GF-D8 (cell line): ENCODE measurements around the gene HOXA2.

Experiments used
- DNase-seq: peaks from one replicate; lab custom pipeline; 2025; lab: John Stamatoyannopoulos, UW

HOXA2 gene

DNA sequence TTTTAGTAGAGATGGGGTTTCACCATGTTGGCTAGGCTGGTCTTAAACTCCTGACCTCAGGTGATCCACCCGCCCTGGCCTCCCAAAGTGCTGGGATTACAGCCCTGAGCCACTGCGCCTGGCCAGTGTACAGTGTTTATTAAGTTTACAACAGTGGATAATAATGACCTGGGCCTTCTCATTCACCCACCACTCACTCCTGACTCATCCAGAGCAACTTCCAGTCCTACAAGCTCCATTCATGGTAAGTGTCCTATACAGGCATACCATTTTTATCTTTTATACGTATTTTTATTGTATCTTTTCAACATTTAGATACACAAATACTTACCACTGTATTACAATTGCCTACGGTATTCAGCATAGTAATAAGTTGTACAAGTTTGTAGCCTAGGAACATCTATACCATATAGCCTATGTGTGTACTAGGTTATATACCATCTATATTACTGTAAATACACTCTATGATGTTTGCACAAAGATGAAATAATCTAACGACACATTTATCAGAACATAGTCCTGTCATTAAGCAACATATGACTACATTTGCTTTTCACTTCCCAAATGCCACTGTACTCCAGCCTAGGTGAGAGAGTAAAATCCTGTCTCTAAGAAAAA, 23.8 kb downstream of the HOXA2 start:
- no peak for DNase-seq

DNA sequence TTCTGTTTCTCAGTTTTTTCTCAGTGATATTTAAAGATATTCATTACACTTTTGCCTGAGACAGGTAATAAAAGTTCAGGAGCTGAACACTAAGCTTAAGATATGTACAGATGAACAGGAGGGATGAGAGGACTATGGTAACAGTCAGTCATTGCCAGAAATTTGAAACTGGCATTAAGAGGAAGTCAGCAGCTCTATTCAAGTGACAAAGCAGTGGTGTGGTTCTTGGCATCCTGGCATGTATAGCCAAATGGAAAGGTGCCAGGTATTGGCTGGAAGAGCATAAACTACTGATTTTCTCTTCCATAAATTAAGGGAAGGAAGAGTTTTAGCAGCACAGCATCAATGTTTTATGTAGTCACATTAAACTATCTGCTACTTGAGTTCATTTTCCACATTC, 29.4 kb downstream of the HOXA2 start:
- DNase-seq, result no peak

GRCh38 chr7:27071622-27072390, 30.7 kb downstream of the HOXA2 start:
- peak; percentile 49 for DNase-seq

- no peak for DNase-seq
Measured at GRCh38 chr7:27068259-27068658, 34.2 kb downstream of the HOXA2 start.

DNA sequence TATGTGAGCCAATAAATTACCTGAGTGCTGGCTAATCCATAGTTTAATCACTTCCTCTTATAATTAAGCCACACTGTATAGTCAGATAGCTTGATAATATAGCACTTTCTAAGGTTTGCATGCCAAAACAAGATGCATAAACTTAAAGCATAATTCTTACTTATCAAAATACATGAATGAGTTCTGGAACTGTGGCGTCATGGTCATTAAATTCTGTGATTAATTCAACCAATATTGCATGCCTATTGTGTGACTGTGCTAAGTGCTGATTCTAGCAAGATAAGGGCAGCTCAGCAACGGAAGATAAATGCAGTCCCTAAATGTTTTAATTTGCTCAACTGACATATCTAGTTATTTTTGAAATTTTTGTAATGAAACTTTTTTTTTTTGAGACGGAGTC, 36.3 kb downstream of the HOXA2 start:
- no peak for DNase-seq

DNA sequence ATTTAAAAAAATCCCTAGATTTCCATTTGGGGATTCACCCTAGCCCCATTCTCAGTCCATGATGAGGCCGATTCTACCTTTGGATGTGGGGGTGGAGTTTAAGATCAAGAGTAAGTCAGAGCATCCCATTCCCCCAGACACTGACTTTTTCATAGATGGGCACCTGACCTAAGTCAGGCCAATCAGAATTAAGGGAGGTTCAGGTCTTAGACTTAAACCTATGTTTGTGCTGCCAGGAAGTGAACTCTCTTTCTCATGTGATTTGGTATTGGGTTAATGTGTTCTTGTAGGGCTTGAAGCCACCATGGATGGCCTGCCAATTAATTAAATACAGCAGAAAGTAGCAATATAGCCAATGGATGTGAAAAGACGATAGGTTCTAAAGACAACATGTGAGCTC, 36.8 kb downstream of the HOXA2 start:
- DNase-seq, result no peak

DNA sequence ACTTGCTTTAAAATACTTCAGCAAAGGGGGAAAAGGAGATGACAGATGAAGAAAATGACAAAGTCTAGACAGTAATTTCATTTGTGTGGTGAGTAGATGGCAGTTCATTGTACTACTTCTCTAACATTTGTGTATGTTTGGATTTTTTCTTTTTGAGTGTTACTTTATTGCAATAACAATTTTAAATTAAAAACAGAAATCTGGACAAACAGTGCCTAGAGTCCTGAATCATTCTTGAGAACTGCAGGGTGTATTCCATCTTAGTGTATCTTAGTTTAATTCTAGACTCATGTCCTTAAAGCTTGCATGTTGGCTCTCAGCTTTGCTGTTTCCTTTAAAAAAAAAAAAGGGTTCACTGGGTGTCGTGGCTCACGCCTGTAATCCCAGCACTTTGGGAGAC, 37.8 kb downstream of the HOXA2 start:
- DNase-seq, result no peak

DNA sequence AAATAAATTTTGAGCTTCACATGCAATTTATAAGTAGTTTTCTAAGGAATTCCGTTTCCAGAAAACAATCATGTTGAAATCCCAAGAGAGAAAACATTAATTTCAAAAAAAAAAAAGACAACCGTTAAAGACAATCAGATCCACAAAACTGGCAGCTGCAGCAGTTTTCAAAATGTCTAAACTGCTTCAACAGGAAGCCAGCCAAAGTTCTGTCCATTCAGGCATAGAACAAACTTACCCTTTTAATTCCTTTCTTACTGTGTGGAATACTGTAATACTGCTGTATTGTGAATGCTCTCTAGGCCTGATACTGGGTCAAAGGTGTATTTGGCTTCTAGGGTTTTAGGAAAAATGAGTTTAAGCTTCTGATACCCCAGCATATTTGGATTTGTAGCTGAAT, 38.3 kb downstream of the HOXA2 start:
- no peak for DNase-seq

DNA sequence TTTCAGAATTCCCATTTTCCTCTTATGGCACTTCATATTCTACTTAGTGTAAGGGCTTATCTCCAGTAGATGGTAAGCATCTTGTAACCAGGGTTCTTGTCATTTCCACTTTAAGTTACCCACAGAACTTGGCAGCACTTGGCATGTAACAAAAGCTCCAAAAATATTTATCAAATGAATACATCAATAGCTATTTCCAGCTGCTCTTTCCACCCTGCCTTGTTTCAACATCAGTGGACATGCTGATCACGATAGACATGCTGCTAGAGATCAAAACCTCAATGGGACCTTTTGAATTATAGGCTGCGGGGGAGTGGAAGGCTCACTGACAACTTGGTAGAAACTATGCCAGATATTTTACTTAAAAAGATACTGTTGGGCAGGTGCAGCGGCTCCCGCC, 39.5 kb downstream of the HOXA2 start:
- DNase-seq, result no peak

DNA sequence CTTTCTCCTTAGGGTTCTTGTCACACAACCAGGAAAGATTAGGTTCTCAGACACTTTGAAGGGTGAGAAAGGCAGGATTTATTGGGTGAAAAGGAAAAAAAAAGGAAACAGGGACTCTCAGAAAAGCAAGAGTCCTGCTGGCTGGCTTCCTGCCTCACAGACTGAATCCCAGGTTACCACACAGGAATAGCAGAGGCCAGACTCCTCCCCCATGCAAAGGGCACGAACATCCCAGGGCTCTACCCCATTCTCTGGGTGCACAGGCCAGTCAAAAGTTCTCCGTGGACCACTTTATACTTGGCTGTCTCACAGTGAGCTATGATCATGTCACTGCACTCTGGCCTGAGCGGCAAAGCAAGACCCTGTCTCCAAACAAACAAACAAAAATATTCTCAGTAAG, 49.3 kb downstream of the HOXA2 start:
- no peak for DNase-seq

- DNase-seq, result no peak
Measured at GRCh38 chr7:27051451-27051850, 51.0 kb downstream of the HOXA2 start.
